ENCODE data around the gene SLC2A9. TPM values are rescaled to one million over a fixed set of nuclear protein-coding genes. Genes with fewer than 3 reads are reported as not detected.

SLC2A9 gene
- total and polyA plus RNA-seq, 7 experiments from 2014 or later = 0.36 to 9.6 (median 3.3) TPM

DNA sequence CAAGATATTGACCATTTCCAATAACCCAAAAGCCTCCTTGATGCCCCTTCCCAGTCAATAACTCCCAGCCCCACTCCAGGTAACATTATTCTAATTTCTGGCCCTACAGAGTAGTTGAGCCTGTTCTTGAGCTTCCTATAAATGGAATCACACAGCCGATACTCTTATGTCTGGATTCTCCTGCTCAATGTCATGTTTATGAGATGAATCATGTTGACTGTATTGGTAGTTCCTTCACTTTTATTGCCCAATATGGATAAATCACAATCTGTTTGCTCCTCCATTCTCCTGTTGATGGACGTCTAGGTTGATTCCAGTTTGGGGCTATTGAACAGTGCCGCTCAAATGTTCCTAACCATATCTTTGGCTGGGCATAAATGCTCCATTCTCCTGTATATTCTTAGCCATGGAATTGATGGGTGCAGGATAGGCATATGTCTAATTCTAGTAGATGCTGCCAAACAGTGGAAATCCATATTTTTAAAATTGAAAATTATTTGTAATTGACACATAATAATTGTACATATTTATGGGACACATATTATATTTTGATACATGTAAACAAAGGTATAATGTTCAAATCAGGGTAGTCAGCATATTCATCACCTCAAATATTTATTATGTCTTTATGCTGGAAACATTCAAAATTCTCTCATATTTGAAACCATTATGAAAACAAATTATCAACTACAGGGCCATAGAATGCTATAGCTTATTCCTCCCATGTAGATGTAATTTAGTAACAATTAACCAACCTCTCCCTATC, 40.5 kb upstream of the SLC2A9 start:
- peaks cover 0 to 35% (median 0%) of the 10 kb centered on the region in 3 experiments for H3K36me3 ChIP-seq (ENCODE audit: control insufficient read depth in 2 of 3, insufficient read depth in 3 of 3, low read length in 3 of 3)
- peaks cover 4 to 84% (median 28%) of the 10 kb centered on the region in 5 donors for H3K36me3 Mint-ChIP-seq
- H3K27ac Mint-ChIP-seq = peak overlapping the region in 1 of 9 donors; percentile 32
- H3K9me3 ChIP-seq (ENCODE audit: control insufficient read depth in 2 of 3, low read length in 3 of 3) = no peaks in the 10 kb centered on the region
- H3K4me1 ChIP-seq (ENCODE audit: control insufficient read depth in 2 of 2, insufficient read depth in 2 of 2, low read length in 2 of 2) = no peaks in the 10 kb centered on the region
- CTCF ChIA-PET = no interaction called here
- no peaks in the 10 kb centered on the region for H3K9me3 Mint-ChIP-seq
- DNase-seq (no peak), ATAC-seq (no peak)
- H3K4me3 ChIP-seq (ENCODE audit: low read length) = no peak overlapping the region
- POLR2A ChIA-PET = interaction anchor here (0.6 kb wide), 2 partner anchors 369 to 459 kb away, joined by 3 read pairs; no protein-coding TSS in a partner anchor
- H3K4me3 Mint-ChIP-seq = no peak overlapping the region
- H3K4me1 Mint-ChIP-seq = peaks cover 0 to 2% (median 0%) of the 10 kb centered on the region in 7 donors
- no peaks in the 10 kb centered on the region for H3K27me3 ChIP-seq (ENCODE audit: control insufficient read depth in 2 of 2, insufficient read depth in 2 of 2, low read length in 2 of 2)
- H3K27ac ChIP-seq (ENCODE audit: low read depth, low read length) = no peak overlapping the region
- H3K27me3 Mint-ChIP-seq = no peaks in the 10 kb centered on the region
- intact Hi-C loops (cut with micrococcal nuclease) = no loop called here

DNA sequence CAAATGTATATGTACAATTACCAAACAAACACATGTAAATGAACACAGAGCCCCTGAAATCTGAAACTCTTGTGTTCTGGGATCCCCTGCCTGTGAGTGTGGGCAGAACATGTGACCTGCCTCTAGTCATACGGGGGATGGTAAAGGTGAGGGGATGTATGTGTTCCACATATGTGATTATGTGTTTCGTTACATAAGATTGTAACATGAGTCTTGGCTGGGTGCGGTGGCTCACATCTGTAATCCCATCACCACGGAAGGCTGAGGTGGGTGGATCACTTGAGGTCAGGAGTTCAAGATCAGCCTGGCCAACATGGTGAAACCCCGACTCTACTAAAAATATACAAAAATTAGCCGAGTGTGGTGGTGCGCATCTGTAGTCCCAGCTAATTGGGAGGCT, 37.1 kb upstream of the SLC2A9 start:
- H3K4me1 ChIP-seq (ENCODE audit: control insufficient read depth in 2 of 2, insufficient read depth in 2 of 2, low read length in 2 of 2) = no peaks in the 10 kb centered on the region
- no peak overlapping the region for H3K4me3 ChIP-seq (ENCODE audit: low read length)
- Mint-ChIP-seq H3K9me3 (no peaks in the 10 kb centered on the region), H3K36me3 (peaks cover 3 to 70% (median 28%) of the 10 kb centered on the region in 5 donors), H3K4me1 (peaks cover 0 to 8% (median 3%) of the 10 kb centered on the region in 7 donors), H3K4me3 (no peak overlapping the region), H3K27ac (peak overlapping the region in 1 of 9 donors; percentile 28), H3K27me3 (no peaks in the 10 kb centered on the region)
- ChIA-PET CTCF (no interaction called here), POLR2A (no interaction called here)
- ATAC-seq (no peak), DNase-seq (no peak)
- H3K36me3 ChIP-seq (ENCODE audit: control insufficient read depth in 2 of 3, insufficient read depth in 3 of 3, low read length in 3 of 3) = peaks cover 0 to 4% (median 0%) of the 10 kb centered on the region in 3 experiments
- no peak overlapping the region for H3K27ac ChIP-seq (ENCODE audit: low read depth, low read length)
- no peaks in the 10 kb centered on the region for H3K27me3 ChIP-seq (ENCODE audit: control insufficient read depth in 2 of 2, insufficient read depth in 2 of 2, low read length in 2 of 2)
- H3K9me3 ChIP-seq (ENCODE audit: control insufficient read depth in 2 of 3, low read length in 3 of 3) = no peaks in the 10 kb centered on the region
- intact Hi-C loops (cut with micrococcal nuclease) = no loop called here

DNA sequence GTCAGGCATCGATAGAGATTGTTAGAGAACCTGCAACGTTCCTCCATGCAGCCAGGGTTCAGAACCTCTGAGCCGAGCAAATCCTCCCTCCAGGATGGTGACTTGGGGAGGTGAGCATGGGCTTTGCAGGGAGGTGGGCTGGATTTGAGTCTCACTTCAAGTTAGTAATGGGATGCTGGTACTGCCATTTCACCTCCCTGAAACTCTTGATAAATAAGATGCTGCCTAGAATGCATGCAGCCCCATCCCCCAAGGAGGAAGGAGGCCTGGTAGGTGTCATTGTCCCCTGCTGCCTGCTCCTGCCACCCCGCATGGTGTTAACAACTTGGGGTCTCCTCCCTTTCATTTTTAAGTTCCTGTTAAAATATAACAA, 35.7 kb upstream of the SLC2A9 start:
- Mint-ChIP-seq H3K4me3 (no peak overlapping the region), H3K36me3 (peaks cover 3 to 63% (median 27%) of the 10 kb centered on the region in 5 donors), H3K9me3 (no peaks in the 10 kb centered on the region), H3K27ac (peak overlapping the region in 1 of 9 donors; percentile 69), H3K4me1 (peaks cover 0 to 9% (median 5%) of the 10 kb centered on the region in 7 donors), H3K27me3 (no peaks in the 10 kb centered on the region)
- Histone ChIP-seq H3K9me3 (ENCODE audit: control insufficient read depth in 2 of 3, low read length in 3 of 3) (no peaks in the 10 kb centered on the region), H3K27ac (ENCODE audit: low read depth, low read length) (no peak overlapping the region), H3K4me1 (ENCODE audit: control insufficient read depth in 2 of 2, insufficient read depth in 2 of 2, low read length in 2 of 2) (no peaks in the 10 kb centered on the region), H3K4me3 (ENCODE audit: low read length) (no peak overlapping the region), H3K36me3 (ENCODE audit: control insufficient read depth in 2 of 3, insufficient read depth in 3 of 3, low read length in 3 of 3) (peaks cover 0 to 4% (median 0%) of the 10 kb centered on the region in 3 experiments), H3K27me3 (ENCODE audit: control insufficient read depth in 2 of 2, insufficient read depth in 2 of 2, low read length in 2 of 2) (no peaks in the 10 kb centered on the region)
- DNase-seq (no peak), ATAC-seq (no peak)
- POLR2A ChIA-PET = no interaction called here
- CTCF ChIA-PET = no interaction called here
- intact Hi-C loops (cut with micrococcal nuclease) = no loop called here

DNA sequence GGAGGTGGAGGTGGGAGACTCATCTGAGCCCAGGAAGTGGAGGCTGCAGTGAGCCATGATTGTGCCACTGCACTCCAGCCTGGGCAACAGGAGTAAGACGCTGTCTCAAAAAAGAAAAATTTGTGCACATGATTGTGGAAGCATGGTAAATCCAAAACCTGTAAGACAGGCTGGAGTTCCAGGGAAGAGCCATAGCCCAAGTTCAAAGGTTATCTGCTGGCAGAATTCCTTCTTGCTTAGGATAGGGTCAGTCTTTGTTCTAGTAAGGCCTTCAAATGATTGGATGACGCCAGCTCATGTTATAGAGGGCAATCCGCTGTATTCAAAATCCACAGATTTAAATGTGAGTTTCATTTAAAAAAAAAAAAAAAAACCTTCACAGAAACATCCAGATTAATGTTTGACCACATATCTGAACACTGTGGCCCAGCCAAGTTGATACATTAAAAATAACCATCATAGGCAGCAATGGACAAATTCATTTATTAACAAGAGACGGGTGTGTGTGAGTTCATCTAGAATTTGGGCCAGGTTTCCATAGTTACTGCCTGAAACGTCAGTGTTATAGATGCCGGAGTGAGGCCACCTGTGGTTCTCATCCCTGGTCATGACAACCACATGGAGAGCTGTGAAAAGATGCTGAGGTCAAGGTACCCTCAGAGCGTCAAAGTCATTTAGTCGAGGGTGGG, 35.2 kb upstream of the SLC2A9 start:
- Mint-ChIP-seq H3K9me3 (peaks cover 0 to 1% (median 0%) of the 10 kb centered on the region in 11 donors), H3K4me1 (peaks cover 0 to 9% (median 6%) of the 10 kb centered on the region in 7 donors), H3K27ac (peak overlapping the region in 2 of 9 donors; percentile 4 to 69), H3K4me3 (no peak overlapping the region), H3K27me3 (no peaks in the 10 kb centered on the region), H3K36me3 (peaks cover 3 to 60% (median 23%) of the 10 kb centered on the region in 5 donors)
- ChIA-PET POLR2A (no interaction called here), CTCF (no interaction called here)
- no peaks in the 10 kb centered on the region for H3K9me3 ChIP-seq (ENCODE audit: control insufficient read depth in 2 of 3, low read length in 3 of 3)
- H3K4me3 ChIP-seq (ENCODE audit: low read length) = no peak overlapping the region
- ATAC-seq (no peak), DNase-seq (no peak)
- no peak overlapping the region for H3K27ac ChIP-seq (ENCODE audit: low read depth, low read length)
- intact Hi-C loops (cut with micrococcal nuclease) = no loop called here
- no peaks in the 10 kb centered on the region for H3K27me3 ChIP-seq (ENCODE audit: control insufficient read depth in 2 of 2, insufficient read depth in 2 of 2, low read length in 2 of 2)
- peaks cover 0 to 4% (median 0%) of the 10 kb centered on the region in 3 experiments for H3K36me3 ChIP-seq (ENCODE audit: control insufficient read depth in 2 of 3, insufficient read depth in 3 of 3, low read length in 3 of 3)
- H3K4me1 ChIP-seq (ENCODE audit: control insufficient read depth in 2 of 2, insufficient read depth in 2 of 2, low read length in 2 of 2) = no peaks in the 10 kb centered on the region

DNA sequence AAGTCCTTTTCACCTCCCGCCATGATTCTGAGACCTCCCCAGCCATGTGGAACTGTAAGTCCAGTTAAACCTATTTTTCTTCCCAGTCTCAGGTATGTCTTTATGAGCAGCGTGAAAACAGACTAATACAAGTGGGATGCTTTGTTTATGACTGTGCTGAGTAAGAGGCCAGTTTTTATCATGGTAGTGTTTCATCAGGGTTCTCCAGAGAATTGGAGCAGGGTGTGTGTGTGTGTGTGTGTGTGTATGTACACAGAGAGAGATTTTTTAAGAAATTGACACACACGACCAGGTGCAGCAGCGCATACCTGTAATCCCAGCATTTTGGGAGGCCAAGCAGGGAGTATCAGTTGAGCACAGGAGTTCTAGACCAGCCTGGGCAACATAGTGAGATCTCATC, 34.6 kb upstream of the SLC2A9 start:
- intact Hi-C loops (cut with micrococcal nuclease) = no loop called here

DNA sequence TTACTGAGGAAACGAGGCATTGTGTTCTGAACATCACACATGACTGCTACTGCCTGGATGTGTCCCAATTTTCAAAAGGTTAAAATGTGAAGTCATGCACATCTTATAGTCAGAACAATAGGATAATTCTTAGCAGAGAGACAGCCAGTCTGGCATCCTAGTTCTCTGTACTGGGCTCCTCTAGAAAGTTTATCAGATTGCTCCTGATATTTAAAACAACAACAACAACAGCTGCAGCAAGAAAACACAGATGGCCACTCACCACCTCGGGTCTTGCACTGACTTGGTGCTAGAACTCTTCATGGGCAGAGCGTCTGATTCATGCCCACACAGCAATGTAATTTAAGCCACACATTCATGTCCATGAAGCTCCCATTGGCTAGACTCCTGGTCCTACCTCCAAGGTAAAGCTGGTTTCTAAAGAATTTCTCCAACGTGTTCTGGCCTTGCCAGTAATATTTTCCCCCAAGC, 33.3 kb upstream of the SLC2A9 start:
- ATAC-seq (no peak), DNase-seq (no peak)
- ChIA-PET CTCF (no interaction called here), POLR2A (no interaction called here)
- Mint-ChIP-seq H3K4me3 (no peak overlapping the region), H3K9me3 (peaks cover 0 to 1% (median 0%) of the 10 kb centered on the region in 11 donors), H3K27me3 (no peaks in the 10 kb centered on the region), H3K27ac (peak overlapping the region in 2 of 9 donors; percentile 7 to 14), H3K36me3 (peaks cover 3 to 58% (median 19%) of the 10 kb centered on the region in 5 donors), H3K4me1 (peaks cover 0 to 9% (median 6%) of the 10 kb centered on the region in 7 donors)
- H3K9me3 ChIP-seq (ENCODE audit: control insufficient read depth in 2 of 3, low read length in 3 of 3) = no peaks in the 10 kb centered on the region
- intact Hi-C loops (cut with micrococcal nuclease) = no loop called here
- no peaks in the 10 kb centered on the region for H3K36me3 ChIP-seq (ENCODE audit: control insufficient read depth in 2 of 3, insufficient read depth in 3 of 3, low read length in 3 of 3)
- no peak overlapping the region for H3K4me3 ChIP-seq (ENCODE audit: low read length)
- no peaks in the 10 kb centered on the region for H3K27me3 ChIP-seq (ENCODE audit: control insufficient read depth in 2 of 2, insufficient read depth in 2 of 2, low read length in 2 of 2)
- H3K4me1 ChIP-seq (ENCODE audit: control insufficient read depth in 2 of 2, insufficient read depth in 2 of 2, low read length in 2 of 2) = no peaks in the 10 kb centered on the region
- H3K27ac ChIP-seq (ENCODE audit: low read depth, low read length) = no peak overlapping the region

More for the DNA sequence above, 34.6 kb upstream of the SLC2A9 start:
- DNase-seq = no peak
- peaks cover 3 to 58% (median 21%) of the 10 kb centered on the region in 5 donors for H3K36me3 Mint-ChIP-seq
- peaks cover 0 to 1% (median 0%) of the 10 kb centered on the region in 11 donors for H3K9me3 Mint-ChIP-seq
- ChIA-PET POLR2A (no interaction called here), CTCF (no interaction called here)
- Histone ChIP-seq H3K27me3 (ENCODE audit: control insufficient read depth in 2 of 2, insufficient read depth in 2 of 2, low read length in 2 of 2) (no peaks in the 10 kb centered on the region), H3K27ac (ENCODE audit: low read depth, low read length) (no peak overlapping the region), H3K4me3 (ENCODE audit: low read length) (no peak overlapping the region), H3K36me3 (ENCODE audit: control insufficient read depth in 2 of 3, insufficient read depth in 3 of 3, low read length in 3 of 3) (peaks cover 0 to 3% (median 0%) of the 10 kb centered on the region in 3 experiments), H3K4me1 (ENCODE audit: control insufficient read depth in 2 of 2, insufficient read depth in 2 of 2, low read length in 2 of 2) (no peaks in the 10 kb centered on the region), H3K9me3 (ENCODE audit: control insufficient read depth in 2 of 3, low read length in 3 of 3) (no peaks in the 10 kb centered on the region)
- peak overlapping the region in 3 of 9 donors; percentile 4 to 52 (median 44) for H3K27ac Mint-ChIP-seq
- ATAC-seq = no peak
- peaks cover 0 to 9% (median 6%) of the 10 kb centered on the region in 7 donors for H3K4me1 Mint-ChIP-seq
- no peaks in the 10 kb centered on the region for H3K27me3 Mint-ChIP-seq
- H3K4me3 Mint-ChIP-seq = no peak overlapping the region
